H1 (cell line): ENCODE results near the gene PGM1. TPM values are rescaled to one million over a fixed set of nuclear protein-coding genes. Genes with fewer than 3 reads are reported as not detected.

Experiments
- CTCF ChIA-PET: fragments of 300-600 bp; sonication (Branson Sonifier 250); formaldehyde crosslinking; loops from one replicate; lab custom pipeline; 2021; ENCODE audit not compliant: partially characterized antibody; lab: Charles Lee
- POLR2A ChIA-PET: fragments of 300-600 bp; sonication (Branson Sonifier 250); formaldehyde crosslinking; loops from one replicate; lab custom pipeline; 2021; ENCODE audit warnings: inconsistent platforms; ENCODE audit not compliant: partially characterized antibody; lab: Charles Lee
- DNase-seq, 2 experiments: peaks; one replicate each; pipeline versions ENCODE4 v3.0.0 to v3.0.0-alpha.2; 2010 to 2022; ENCODE audit warnings: low spot score in 2 of 2, low read depth in 1 of 2, mixed read lengths in 1 of 2
- FAIRE-seq: peaks from 2 replicates; lab custom pipeline; 2011; peaks lifted over from hg19 to GRCh38; lab: Jason Lieb, UNC
- H2AFZ ChIP-seq: 2 replicates; pipeline ENCODE4 v1.8.1; 2012; ENCODE audit warnings: low read length, inconsistent platforms
- H2AK5ac ChIP-seq: 2 replicates; pipeline ENCODE4 v1.6.1; 2013; ENCODE audit warnings: low read depth, low read length
- H2BK120ac ChIP-seq: replicated peaks from 2 replicates; pipeline ENCODE3; 2013; ENCODE audit warnings: low read depth, low read length, inconsistent platforms
- H2BK12ac ChIP-seq: 2 replicates; pipeline ENCODE4 v1.6.1; 2013; ENCODE audit warnings: low read depth, low read length
- H2BK15ac ChIP-seq: 2 replicates; pipeline ENCODE4 v1.6.1; 2013; ENCODE audit warnings: low read length
- H2BK20ac ChIP-seq: 2 replicates; pipeline ENCODE4 v1.6.1; 2013; ENCODE audit warnings: low read length
- H2BK5ac ChIP-seq: 2 replicates; pipeline ENCODE4 v1.6.1; 2013; ENCODE audit warnings: low read depth, low read length
- H3K14ac ChIP-seq: 2 replicates; pipeline ENCODE4 v1.6.1; 2013; ENCODE audit warnings: inconsistent platforms; ENCODE audit not compliant: insufficient read length
- H3K18ac ChIP-seq: 2 replicates; pipeline ENCODE4 v1.6.1; 2013; ENCODE audit warnings: low read length; ENCODE audit errors: extremely low read depth
- H3K23ac ChIP-seq: 2 replicates; pipeline ENCODE4 v1.6.1; 2013; ENCODE audit warnings: inconsistent platforms; ENCODE audit not compliant: insufficient read length
- H3K23me2 ChIP-seq: 2 replicates; pipeline ENCODE4 v1.6.1; 2013; ENCODE audit warnings: low read depth, low read length
- H3K27ac ChIP-seq: 2 replicates; pipeline ENCODE4 v1.6.1; 2011; ENCODE audit warnings: low read depth, low read length, inconsistent platforms
- H3K27me3 ChIP-seq, 4 experiments: replicated peaks in 1 of 4; 1 replicate in 1 of 4; 2 replicates in 3 of 4; pipeline versions ENCODE4 v1.6.1 to v1.8.1; 2011 to 2013; ENCODE audit warnings: low read length in 3 of 4, mild to moderate bottlenecking in 3 of 4, inconsistent platforms in 2 of 4, mixed read lengths in 2 of 4, moderate library complexity in 1 of 4; ENCODE audit not compliant: control insufficient read depth in 3 of 4, insufficient read depth in 3 of 4; ENCODE audit errors: extremely low read depth in 1 of 4
- H3K36me3 ChIP-seq, 4 experiments: 2 replicates each; pipeline versions ENCODE4 v1.6.1 to v1.8.1; 2011 to 2013; ENCODE audit warnings: mild to moderate bottlenecking in 4 of 4, low read length in 3 of 4, moderate library complexity in 2 of 4, control low read depth in 1 of 4, inconsistent platforms in 1 of 4; ENCODE audit not compliant: insufficient read depth in 4 of 4, control insufficient read depth in 2 of 4
- H3K4ac ChIP-seq: replicated peaks from 2 replicates; pipeline ENCODE3; 2013; ENCODE audit warnings: low read length, low read depth, mixed read lengths, inconsistent platforms; ENCODE audit not compliant: insufficient read length
- H3K4me1 ChIP-seq, 4 experiments: replicated peaks in 1 of 4; 1 replicate in 1 of 4; 2 replicates in 3 of 4; pipeline versions ENCODE4 v1.6.1 to v1.8.1; 2011 to 2013; ENCODE audit warnings: low read length in 3 of 4, inconsistent platforms in 2 of 4, mixed read lengths in 1 of 4; ENCODE audit not compliant: insufficient read depth in 4 of 4, control insufficient read depth in 3 of 4
- H3K4me2 ChIP-seq, 2 experiments: 2 replicates each; pipeline versions ENCODE4 v1.6.1 to v1.8.1; 2011 to 2013; ENCODE audit warnings: low read depth in 2 of 2, low read length in 2 of 2, control low read depth in 1 of 2, inconsistent platforms in 1 of 2, mild to moderate bottlenecking in 1 of 2; ENCODE audit not compliant: insufficient read depth in 1 of 2
- H3K4me3 ChIP-seq, 4 experiments: fragments of 200-600, 300-600 bp in 1 of 4; sonication (generic), shearing (Covaris generic), sonication (Bioruptor Twin) in 1 of 4; 2 replicates each; pipeline versions ENCODE4 v1.5.1 to v1.8.1; 2011 to 2016; ENCODE audit warnings: low read length in 4 of 4, low read depth in 3 of 4, control low read depth in 2 of 4, inconsistent platforms in 2 of 4, mild to moderate bottlenecking in 2 of 4, mixed read lengths in 1 of 4, moderate library complexity in 1 of 4; ENCODE audit not compliant: insufficient read depth in 2 of 4; ENCODE audit errors: extremely low read depth in 1 of 4
- H3K56ac ChIP-seq: replicated peaks from 2 replicates; pipeline ENCODE3; 2013; ENCODE audit warnings: low read depth, mild to moderate bottlenecking, mixed read lengths, low read length, inconsistent platforms; ENCODE audit not compliant: insufficient read length
- H3K79me1 ChIP-seq: 2 replicates; pipeline ENCODE4 v1.6.1; 2013; ENCODE audit warnings: low read depth, low read length, control low read depth
- H3K79me2 ChIP-seq, 2 experiments: 2 replicates each; pipeline versions ENCODE4 v1.6.1 to v1.8.1; 2012 to 2013; ENCODE audit warnings: low read length in 2 of 2, mild to moderate bottlenecking in 2 of 2, inconsistent platforms in 1 of 2; ENCODE audit not compliant: insufficient read depth in 2 of 2, control insufficient read depth in 1 of 2
- H3K9ac ChIP-seq, 4 experiments: replicated peaks in 1 of 4; 1 replicate in 1 of 4; 2 replicates in 3 of 4; pipeline versions ENCODE4 v1.6.1 to v1.8.1; 2011 to 2013; ENCODE audit warnings: low read depth in 3 of 4, low read length in 3 of 4, control low read depth in 2 of 4, mild to moderate bottlenecking in 2 of 4, moderate library complexity in 2 of 4, inconsistent platforms in 1 of 4; ENCODE audit errors: extremely low read depth in 1 of 4
- H3K9me3 ChIP-seq, 2 experiments: 2 replicates each; pipeline versions ENCODE4 v1.6.1 to v1.8.1; 2012 to 2013; ENCODE audit warnings: mild to moderate bottlenecking in 2 of 2, moderate library complexity in 2 of 2, control low read depth in 1 of 2, inconsistent platforms in 1 of 2, low read depth in 1 of 2, low read length in 1 of 2, mixed read lengths in 1 of 2; ENCODE audit not compliant: insufficient read depth in 2 of 2
- H4K20me1 ChIP-seq, 2 experiments: replicated peaks in 1 of 2; 2 replicates each; pipeline versions ENCODE3 to v1.8.1; 2011 to 2013; ENCODE audit warnings: inconsistent platforms in 2 of 2, low read length in 2 of 2, mild to moderate bottlenecking in 1 of 2; ENCODE audit not compliant: insufficient read depth in 2 of 2, control insufficient read depth in 1 of 2
- H4K5ac ChIP-seq: 2 replicates; pipeline ENCODE4 v1.6.1; 2013; ENCODE audit warnings: low read length, low read depth, mixed read lengths, inconsistent platforms; ENCODE audit not compliant: insufficient read length
- H4K8ac ChIP-seq: 2 replicates; pipeline ENCODE4 v1.8.0; 2013; ENCODE audit warnings: mild to moderate bottlenecking, moderate library complexity, low read length, inconsistent platforms; ENCODE audit not compliant: insufficient read depth; ENCODE audit errors: extremely low read depth
- H4K91ac ChIP-seq: replicated peaks from 2 replicates; pipeline ENCODE3; 2013; ENCODE audit warnings: low read length, mixed read lengths, inconsistent platforms; ENCODE audit not compliant: insufficient read length
- BACH1 ChIP-seq: IDR thresholded peaks from 2 replicates; pipeline ENCODE4 v1.6.1; 2012; ENCODE audit warnings: low read length, improper control_type of control experiment
- CBX8 ChIP-seq: fragments of 300-800, 300-1000 bp; sonication (generic); IDR thresholded peaks from 2 replicates; pipeline ENCODE4 v1.7.1; 2016; ENCODE audit warnings: low read depth, low read length, borderline replicate concordance
- CEBPB ChIP-seq: IDR thresholded peaks from 2 replicates; pipeline ENCODE4 v1.6.1; 2012; ENCODE audit warnings: low read depth, low read length
- CHD2 ChIP-seq: IDR thresholded peaks from 2 replicates; pipeline ENCODE4 v1.6.1; 2012; ENCODE audit warnings: low read length, improper control_type of control experiment
- EP300 ChIP-seq, 2 experiments: IDR thresholded peaks; 1 replicate in 1 of 2; 2 replicates in 1 of 2; pipeline ENCODE4 v1.6.1; 2011 to 2012; ENCODE audit warnings: low read depth in 2 of 2, low read length in 2 of 2, mild to moderate bottlenecking in 2 of 2, borderline replicate concordance in 1 of 2, inconsistent platforms in 1 of 2, moderate library complexity in 1 of 2
- GABPA ChIP-seq: IDR thresholded peaks from 2 replicates; pipeline ENCODE4 v1.6.1; 2011; ENCODE audit warnings: mild to moderate bottlenecking, low read length, moderate library complexity, borderline replicate concordance; ENCODE audit not compliant: insufficient read depth
- KDM1A ChIP-seq: fragments of 200-600, 300-600 bp; sonication (generic); IDR thresholded peaks from 2 replicates; pipeline ENCODE4 v1.7.1; 2016; ENCODE audit warnings: mild to moderate bottlenecking, low read length, borderline replicate concordance
- KDM4A ChIP-seq: IDR thresholded peaks from one replicate; pipeline ENCODE4 v1.7.1; 2012; ENCODE audit warnings: low read depth, mild to moderate bottlenecking, moderate library complexity, low read length, inconsistent platforms; ENCODE audit not compliant: severe bottlenecking
- MAFK ChIP-seq: IDR thresholded peaks from 2 replicates; pipeline ENCODE4 v1.6.1; 2012; ENCODE audit warnings: low read depth, mild to moderate bottlenecking, improper control_type of control experiment, low read length
- NANOG ChIP-seq: IDR thresholded peaks from 2 replicates; pipeline ENCODE4 v1.6.1; 2011; ENCODE audit warnings: low read length, low read depth, mild to moderate bottlenecking, inconsistent platforms; ENCODE audit not compliant: insufficient read depth, poor library complexity, severe bottlenecking
- POU5F1 ChIP-seq: IDR thresholded peaks from 2 replicates; pipeline ENCODE4 v1.6.1; 2011; ENCODE audit warnings: low read depth, mild to moderate bottlenecking, low read length, moderate library complexity
- SIN3A ChIP-seq, 2 experiments: IDR thresholded peaks in 1 of 2; conservative IDR thresholded peaks in 1 of 2; 2 replicates each; pipeline ENCODE4 v1.6.1; 2011 to 2012; ENCODE audit warnings: low read length in 2 of 2, improper control_type of control experiment in 1 of 2, low read depth in 1 of 2, mild to moderate bottlenecking in 1 of 2
- SIRT6 ChIP-seq: IDR thresholded peaks from one replicate; pipeline ENCODE4 v1.7.1; 2012; ENCODE audit warnings: low read length, inconsistent platforms
- SRF ChIP-seq: IDR thresholded peaks from 2 replicates; pipeline ENCODE4 v1.6.1; 2011; ENCODE audit warnings: mild to moderate bottlenecking, low read depth, low read length, moderate library complexity
- SUZ12 ChIP-seq: fragments of 200-600 bp; sonication (generic); IDR thresholded peaks from 2 replicates; pipeline ENCODE4 v1.6.1; 2012; ENCODE audit warnings: mild to moderate bottlenecking, inconsistent platforms, low read length, moderate library complexity, mixed read lengths
- WGBS, 2 experiments: shearing (Covaris generic) in 1 of 2; methylation state at CpG; one replicate each; pipeline versions ENCODE4 v1.1.6 to v1.1.7; 2013 to 2015; ENCODE audit warnings: low lambda C conversion rate in 2 of 2, mixed read lengths in 2 of 2, inconsistent platforms in 1 of 2, low coverage in 1 of 2, missing lambda C conversion rate in 1 of 2; ENCODE audit not compliant: insufficient replicate concordance in 2 of 2, insufficient coverage in 1 of 2, insufficient read length in 1 of 2; ENCODE audit errors: extremely low coverage in 1 of 2, missing lambda C conversion rate in 1 of 2; 5-methylcytosine and 5-hydroxymethylcytosine counted together
- polyA plus RNA-seq, 7 experiments: library from polyadenylated mRNA; depleted of rRNA in 3 of 7; stranded (reverse) in 5 of 7; unstranded in 2 of 7; fragments of >200 nt in 5 of 7; fragments of 200-250 nt in 2 of 7; gene quantifications; 1 replicate in 5 of 7; 2 replicates in 1 of 7; 4 replicates in 1 of 7; pipeline versions ENCODE4 v1.2.1 to v1.2.3, GENCODE V29; 2011 to 2013; ENCODE audit warnings: missing spikeins in 2 of 7, mixed read lengths in 2 of 7
- total RNA-seq: library from RNA; stranded (reverse); fragmentation: NEBNext Ultra II Directional; extraction: Animal tissue kit (Norgen Biotek cat#: 25700); gene quantifications from 2 replicates; pipeline ENCODE4 v1.2.1, GENCODE V29; 2021

PGM1 gene
- total and polyA plus RNA-seq, 2 of the 8 experiments (the other 6 are each of a cell fraction or from before 2014, with no cell fraction given): 33.0 to 65.4 TPM

GRCh38 chr1:63559357-63559756, 33.9 kb upstream of the PGM1 start:
- Histone ChIP-seq H2BK120ac (no peak overlapping the region), H2BK20ac (no peak overlapping the region), H3K56ac (no peak overlapping the region), H3K9me3 (no peaks in the 10 kb centered on the region), H3K18ac (no peak overlapping the region), H3K79me2 (no peaks in the 10 kb centered on the region), H4K8ac (no peak overlapping the region), H3K4me2 (no peak overlapping the region), H4K5ac (no peak overlapping the region), H3K9ac (no peak overlapping the region), H3K23me2 (no peaks in the 10 kb centered on the region), H3K4me1 (peaks cover 0 to 4% (median 0%) of the 10 kb centered on the region in 4 experiments; a peak in 1 of 7 replicates), H2AFZ (no peak overlapping the region), H3K4ac (no peak overlapping the region), H3K4me3 (no peak overlapping the region), H3K27me3 (no peaks in the 10 kb centered on the region), H3K14ac (no peak overlapping the region), H2BK12ac (no peak overlapping the region), H3K23ac (no peak overlapping the region), H4K20me1 (no peaks in the 10 kb centered on the region), H2AK5ac (no peak overlapping the region), H4K91ac (no peak overlapping the region), H3K36me3 (no peaks in the 10 kb centered on the region), H3K27ac (no peak overlapping the region), H2BK5ac (no peak overlapping the region), H3K79me1 (no peaks in the 10 kb centered on the region), H2BK15ac (no peak overlapping the region)
- DNase-seq (no peak), FAIRE-seq (no peak)
- 94% methylated on average over 2 of the region's 2 CpGs; no CpG with 5 or more reads in 1 of the 2 experiments for WGBS, 2 experiments
- ChIA-PET CTCF (interaction anchor here (0.6 to 11.7 kb wide), 4 partner anchors 9 to 61 kb away, joined by 3 to 153 read pairs (median 3); no protein-coding TSS in a partner anchor), POLR2A (no interaction called here)
- TF ChIP-seq MAFK (no peak), CHD2 (no peak), BACH1 (no peak), POU5F1 (no peak), KDM1A (no peak), CBX8 (no peak), SUZ12 (no peak), GABPA (no peak), SRF (no peak), SIRT6 (no peak), KDM4A (no peak), EP300 (IDR thresholded peaks at IDR 0.05; ENCODE audit: borderline replicate concordance in 1 of 2, low read depth in 2 of 2, low read length in 2 of 2) (no peak), SIN3A (conservative IDR thresholded peaks at IDR 0.05 in 1 of 2, IDR thresholded peaks at IDR 0.05 in 1 of 2; ENCODE audit: low read depth in 1 of 2, low read length in 2 of 2) (no peak), CEBPB (no peak), NANOG (no peak)
